HepG2 (cell line): Measurements from ENCODE around the gene GSK3A. TPM values are rescaled to one million over a fixed set of nuclear protein-coding genes. Genes with fewer than 3 reads are reported as not detected.
"Not testable (repeated sequence)": the region's sequence is repeated elsewhere in the genome, so short reads cannot be mapped to it uniquely, and the experiment has no call there.

Source experiments
- ATAC-seq: fragments of 200-7000 bp; cut with Tn5 transposase; 3 replicates; pipeline ENCODE4 v1.9.1; 2020; ENCODE audit warnings: mild to moderate bottlenecking, moderate library complexity
- BruUV-seq: library from RNA; stranded (reverse); fragments of 400-500 nt; replicated peaks from 2 replicates; lab custom pipeline; 2021; lab: Mats Ljungman, UMichigan
- CTCF ChIA-PET: fragments of 300-600 bp; formaldehyde crosslinking; extraction: SDS; loops from one replicate; lab custom pipeline; 2021; ENCODE audit warnings: low total read pairs, inconsistent platforms, low intra/inter-chr PET ratio; lab: Yijun Ruan, JAX
- POLR2A ChIA-PET: fragments of 350-600 bp; sonication (Branson Sonifier 250); formaldehyde crosslinking; loops from one replicate; lab custom pipeline; 2020; ENCODE audit warnings: antibody characterized with exemption, inconsistent platforms; lab: Yijun Ruan, JAX
- DNase-seq: peaks from one replicate; pipeline ENCODE4 v3.0.0-alpha.2; 2015; ENCODE audit warnings: low spot score
- FAIRE-seq: peaks from 3 replicates; lab custom pipeline; 2011; peaks lifted over from hg19 to GRCh38; lab: Jason Lieb, UNC
- H2AFZ ChIP-seq: one replicate; pipeline ENCODE4 v1.6.1; 2011; ENCODE audit warnings: low read length, inconsistent platforms
- H3K27ac ChIP-seq: fragments of 300-600 bp; 3 replicates; pipeline ENCODE4 v1.8.0; 2011; ENCODE audit warnings: mixed run types, mild to moderate bottlenecking, mixed read lengths, low read length, inconsistent platforms; ENCODE audit not compliant: insufficient read depth; ENCODE audit errors: extremely low read length
- H3K27me3 ChIP-seq, 2 experiments: fragments of 200-600 bp in 1 of 2; 2 replicates in 1 of 2; 3 replicates in 1 of 2; pipeline versions ENCODE4 v1.6.0 to v1.8.0; 2011; ENCODE audit warnings: low read length in 2 of 2, mild to moderate bottlenecking in 2 of 2, moderate library complexity in 2 of 2, inconsistent platforms in 1 of 2; ENCODE audit not compliant: insufficient read depth in 2 of 2, control insufficient read depth in 1 of 2
- H3K36me3 ChIP-seq, 2 experiments: fragments of 200-600 bp in 1 of 2; replicated peaks in 1 of 2; 2 replicates in 1 of 2; 3 replicates in 1 of 2; pipeline versions ENCODE4 v1.5.1 to v1.8.0; 2011; ENCODE audit warnings: low read length in 2 of 2, inconsistent platforms in 1 of 2; ENCODE audit not compliant: insufficient read depth in 2 of 2, control insufficient read depth in 1 of 2
- H3K4me1 ChIP-seq: 2 replicates; pipeline ENCODE4 v1.5.1; 2012; ENCODE audit warnings: low read length, inconsistent platforms; ENCODE audit not compliant: insufficient read depth
- H3K4me2 ChIP-seq: 2 replicates; pipeline ENCODE4 v1.6.0; 2011; ENCODE audit warnings: low read depth, low read length, inconsistent platforms
- H3K4me3 ChIP-seq, 3 experiments: fragments of 200-600 bp in 1 of 3; sonication (generic), shearing (Covaris generic) in 1 of 3; replicated peaks in 1 of 3; 2 replicates each; pipeline ENCODE4 v1.5.1; 2011 to 2016; ENCODE audit warnings: low read length in 3 of 3, inconsistent platforms in 2 of 3, low read depth in 2 of 3, mild to moderate bottlenecking in 2 of 3, control low read depth in 1 of 3, mixed read lengths in 1 of 3; ENCODE audit not compliant: insufficient read depth in 1 of 3
- H3K79me2 ChIP-seq: one replicate; pipeline ENCODE4 v1.6.1; 2011; ENCODE audit warnings: low read length, inconsistent platforms; ENCODE audit not compliant: insufficient read depth
- H3K9ac ChIP-seq: 2 replicates; pipeline ENCODE4 v1.6.0; 2011; ENCODE audit warnings: mild to moderate bottlenecking, low read depth, low read length, inconsistent platforms; ENCODE audit not compliant: insufficient read depth
- H3K9me3 ChIP-seq: 2 replicates; pipeline ENCODE4 v1.5.1; 2012; ENCODE audit warnings: mild to moderate bottlenecking, low read length
- H4K20me1 ChIP-seq: 2 replicates; pipeline ENCODE4 v1.6.0; 2011; ENCODE audit warnings: inconsistent platforms, mild to moderate bottlenecking, low read length, moderate library complexity; ENCODE audit not compliant: insufficient read depth
- GATAD1 ChIP-seq: IDR thresholded peaks from 2 replicates; pipeline ENCODE4 v1.6.1; 2016; ENCODE audit warnings: missing genetic modification reagents, missing compliant biosample characterization
- ZNF121 ChIP-seq: sonication (generic); formaldehyde crosslinking; IDR thresholded peaks from 2 replicates; pipeline ENCODE4 v1.5.0; 2020; ENCODE audit warnings: mild to moderate bottlenecking, missing genetic modification reagents
- ZNF282 ChIP-seq: fragments of 450-650 bp; IDR thresholded peaks from 2 replicates; pipeline ENCODE4 v1.6.1; 2018; ENCODE audit not compliant: partially characterized antibody
- ZNF460 ChIP-seq: sonication (generic); formaldehyde crosslinking; IDR thresholded peaks from 2 replicates; pipeline ENCODE4 v1.5.1; 2020; ENCODE audit warnings: missing genetic modification reagents, mild to moderate bottlenecking, borderline replicate concordance
- WGBS: methylation state at CpG from one replicate; pipeline ENCODE4 v1.1.6; 2017; ENCODE audit warnings: low lambda C conversion rate; 5-methylcytosine and 5-hydroxymethylcytosine counted together
- in situ Hi-C: cut with HindIII; loops from 2 replicates; pipeline ENCODE4 v1.10.0; 2017; ENCODE audit warnings: low pct_unique_long_range_greater_than_20kb; ENCODE audit not compliant: extremely low pct_ligation_motif_present
- intact Hi-C: fragments of 100-400 bp; cut with micrococcal nuclease; formaldehyde crosslinking; loops from one replicate; pipeline ENCODE4 v1.10.0; 2022; ENCODE audit not compliant: unreplicated experiment
- polyA plus RNA-seq, 8 experiments: library from polyadenylated mRNA; depleted of rRNA in 3 of 8; stranded (reverse) in 7 of 8; unstranded in 1 of 8; fragments of >200 nt; fragmentation: Illumina TruSeq in 4 of 8; extraction: Trizol in 4 of 8; gene quantifications; 2 replicates each; pipeline versions ENCODE4 v1.2.1 to v1.2.3, GENCODE V29; 2011 to 2016; ENCODE audit warnings: low read depth in 4 of 8, missing spikeins in 1 of 8, mixed read lengths in 1 of 8; ENCODE audit not compliant: insufficient read depth in 1 of 8
- total RNA-seq, 5 experiments: library from RNA; depleted of rRNA; stranded (reverse); fragments of >200 nt; fragmentation: Illumina TruSeq; extraction: Trizol; gene quantifications; 2 replicates each; pipeline ENCODE4 v1.2.3, GENCODE V29; 2016; ENCODE audit warnings: low read depth in 1 of 5
- TF ChIP-seq, protein P1 (sequence below): IDR thresholded peaks from 2 replicates; pipeline ENCODE4 v1.4.0; 2020; ENCODE audit warnings: mild to moderate bottlenecking, missing genetic modification reagents
- TF ChIP-seq, protein P2 (sequence below): sonication (generic); formaldehyde crosslinking; IDR thresholded peaks from 2 replicates; pipeline ENCODE4 v1.4.0; 2020; ENCODE audit warnings: missing genetic modification reagents

Gene GSK3A
- total and polyA plus RNA-seq, 2 of the 13 experiments (the other 11 are each of a cell fraction or from before 2014, with no cell fraction given): 16.9 to 52.5 TPM

- POLR2A ChIA-PET: interaction anchor here (1.3 kb wide), 1 partner anchor 22 kb away, joined by 3 read pairs; no protein-coding TSS in a partner anchor
- H3K4me2 ChIP-seq, H3K27me3 ChIP-seq, H3K9me3 ChIP-seq, H3K4me3 ChIP-seq, BruUV-seq, H3K36me3 ChIP-seq, DNase-seq, H3K27ac ChIP-seq, in situ Hi-C loops, ATAC-seq, H4K20me1 ChIP-seq, FAIRE-seq, CTCF ChIA-PET, H3K9ac ChIP-seq, H2AFZ ChIP-seq, intact Hi-C loops: not testable (repeated sequence)
- Histone ChIP-seq H3K4me1 (peaks cover 40% of the 10 kb centered on the region), H3K79me2 (peaks cover 14% of the 10 kb centered on the region)
- TF ChIP-seq ZNF121 (CRISPR knock-in tag) (0 out of 2 replicates have a peak, but pooled peaks have one; percentile 29), ZNF460 (peak; percentile 56)
- WGBS: 70% methylated on average over 3 of the region's 3 CpGs
Measured at GRCh38 chr19:42257842-42258241, 15.4 kb upstream of the GSK3A start.

DNA sequence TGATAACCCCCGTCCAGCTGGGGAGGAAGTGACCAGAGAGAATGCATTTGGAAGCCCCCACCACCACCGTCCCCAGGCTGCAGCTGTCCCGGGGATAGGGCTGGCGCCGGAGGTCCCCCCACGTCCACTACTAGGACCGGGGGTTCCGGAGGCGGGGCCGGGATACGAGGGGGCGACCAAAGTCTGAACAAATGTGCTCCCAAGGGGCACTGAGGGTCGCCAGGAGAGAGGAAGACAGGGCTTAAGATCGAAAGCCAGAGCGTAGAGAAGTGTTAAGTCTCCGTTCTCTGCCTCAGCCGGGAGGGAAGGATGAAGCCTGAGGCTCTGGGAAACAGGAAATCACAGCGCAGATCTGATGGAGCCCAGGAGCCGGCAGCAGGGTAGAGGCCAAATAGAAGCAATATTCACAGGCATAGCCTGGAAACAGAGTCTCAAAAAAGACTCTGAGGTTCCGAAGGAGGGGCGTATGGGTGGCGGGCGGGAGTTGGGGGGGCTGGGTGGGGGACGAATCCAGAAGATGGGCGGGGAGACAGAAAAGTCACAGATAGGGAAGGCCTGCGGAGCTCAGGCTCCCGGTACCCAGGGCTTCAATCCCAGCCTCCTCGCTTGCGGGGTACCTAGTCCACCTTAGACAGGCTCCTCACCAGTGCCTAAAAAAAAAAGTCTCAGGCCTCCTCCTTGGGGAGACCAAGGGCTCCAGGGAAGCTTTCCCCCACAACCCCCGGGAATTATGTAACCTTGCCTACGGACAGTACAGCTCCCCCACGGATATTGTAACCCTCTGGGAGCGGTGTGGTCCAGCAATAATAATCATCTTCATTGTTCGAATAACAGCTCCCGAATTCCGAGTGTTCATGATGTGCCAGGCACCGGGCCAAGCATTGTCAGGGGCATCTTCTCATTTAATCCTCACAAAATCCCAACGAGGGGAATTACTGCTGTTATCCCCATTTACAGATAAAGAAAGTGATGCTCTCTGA is 13.7 kb upstream of the GSK3A start:
- DNase-seq: no peak
- H3K36me3 ChIP-seq: peaks cover 0 to 6% of the 10 kb centered on the region in 2 experiments; a peak in 1 of 5 replicates
- intact Hi-C loops: loop anchor here (1.0 kb wide), 1 partner anchor 12 kb away; no protein-coding TSS in a partner anchor
- no TSS peak for BruUV-seq
- H3K4me3 ChIP-seq: peak overlapping the region; percentile 64 to 99 (median 94)
- peak overlapping the region; percentile 59; the same call in 1 of the 2 replicates for H3K9ac ChIP-seq
- peaks cover 55% of the 10 kb centered on the region for H3K4me1 ChIP-seq
- H3K4me2 ChIP-seq: peak overlapping the region; percentile 93
- peak overlapping the region; percentile 15 for H2AFZ ChIP-seq
- H3K27ac ChIP-seq: peak overlapping the region; percentile 51
- H4K20me1 ChIP-seq: peaks cover 21% of the 10 kb centered on the region
- ATAC-seq: peak; percentile 29
- no peak for FAIRE-seq
- in situ Hi-C loops: no loop called here
- H3K79me2 ChIP-seq: peaks cover 30% of the 10 kb centered on the region
- ChIA-PET CTCF (interaction anchor here (1.0 kb wide), 1 partner anchor 34 kb away, joined by 3 read pairs; no protein-coding TSS in a partner anchor), POLR2A (interaction anchor here (0.6 to 2.5 kb wide), 6 partner anchors 9 to 39 kb away, joined by 3 to 14 read pairs (median 12); partner anchors contain the start of gene GSK3A)
- WGBS: 2% methylated on average over 23 of the region's 38 CpGs
- no peaks in the 10 kb centered on the region; a peak in 1 of 5 replicates for H3K27me3 ChIP-seq
- H3K9me3 ChIP-seq: no peaks in the 10 kb centered on the region
- TF ChIP-seq, protein P1, sequence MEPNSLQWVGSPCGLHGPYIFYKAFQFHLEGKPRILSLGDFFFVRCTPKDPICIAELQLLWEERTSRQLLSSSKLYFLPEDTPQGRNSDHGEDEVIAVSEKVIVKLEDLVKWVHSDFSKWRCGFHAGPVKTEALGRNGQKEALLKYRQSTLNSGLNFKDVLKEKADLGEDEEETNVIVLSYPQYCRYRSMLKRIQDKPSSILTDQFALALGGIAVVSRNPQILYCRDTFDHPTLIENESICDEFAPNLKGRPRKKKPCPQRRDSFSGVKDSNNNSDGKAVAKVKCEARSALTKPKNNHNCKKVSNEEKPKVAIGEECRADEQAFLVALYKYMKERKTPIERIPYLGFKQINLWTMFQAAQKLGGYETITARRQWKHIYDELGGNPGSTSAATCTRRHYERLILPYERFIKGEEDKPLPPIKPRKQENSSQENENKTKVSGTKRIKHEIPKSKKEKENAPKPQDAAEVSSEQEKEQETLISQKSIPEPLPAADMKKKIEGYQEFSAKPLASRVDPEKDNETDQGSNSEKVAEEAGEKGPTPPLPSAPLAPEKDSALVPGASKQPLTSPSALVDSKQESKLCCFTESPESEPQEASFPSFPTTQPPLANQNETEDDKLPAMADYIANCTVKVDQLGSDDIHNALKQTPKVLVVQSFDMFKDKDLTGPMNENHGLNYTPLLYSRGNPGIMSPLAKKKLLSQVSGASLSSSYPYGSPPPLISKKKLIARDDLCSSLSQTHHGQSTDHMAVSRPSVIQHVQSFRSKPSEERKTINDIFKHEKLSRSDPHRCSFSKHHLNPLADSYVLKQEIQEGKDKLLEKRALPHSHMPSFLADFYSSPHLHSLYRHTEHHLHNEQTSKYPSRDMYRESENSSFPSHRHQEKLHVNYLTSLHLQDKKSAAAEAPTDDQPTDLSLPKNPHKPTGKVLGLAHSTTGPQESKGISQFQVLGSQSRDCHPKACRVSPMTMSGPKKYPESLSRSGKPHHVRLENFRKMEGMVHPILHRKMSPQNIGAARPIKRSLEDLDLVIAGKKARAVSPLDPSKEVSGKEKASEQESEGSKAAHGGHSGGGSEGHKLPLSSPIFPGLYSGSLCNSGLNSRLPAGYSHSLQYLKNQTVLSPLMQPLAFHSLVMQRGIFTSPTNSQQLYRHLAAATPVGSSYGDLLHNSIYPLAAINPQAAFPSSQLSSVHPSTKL (CRISPR knock-in tag): no peak; the same call in 1 of the 2 replicates
- TF ChIP-seq, protein P2, sequence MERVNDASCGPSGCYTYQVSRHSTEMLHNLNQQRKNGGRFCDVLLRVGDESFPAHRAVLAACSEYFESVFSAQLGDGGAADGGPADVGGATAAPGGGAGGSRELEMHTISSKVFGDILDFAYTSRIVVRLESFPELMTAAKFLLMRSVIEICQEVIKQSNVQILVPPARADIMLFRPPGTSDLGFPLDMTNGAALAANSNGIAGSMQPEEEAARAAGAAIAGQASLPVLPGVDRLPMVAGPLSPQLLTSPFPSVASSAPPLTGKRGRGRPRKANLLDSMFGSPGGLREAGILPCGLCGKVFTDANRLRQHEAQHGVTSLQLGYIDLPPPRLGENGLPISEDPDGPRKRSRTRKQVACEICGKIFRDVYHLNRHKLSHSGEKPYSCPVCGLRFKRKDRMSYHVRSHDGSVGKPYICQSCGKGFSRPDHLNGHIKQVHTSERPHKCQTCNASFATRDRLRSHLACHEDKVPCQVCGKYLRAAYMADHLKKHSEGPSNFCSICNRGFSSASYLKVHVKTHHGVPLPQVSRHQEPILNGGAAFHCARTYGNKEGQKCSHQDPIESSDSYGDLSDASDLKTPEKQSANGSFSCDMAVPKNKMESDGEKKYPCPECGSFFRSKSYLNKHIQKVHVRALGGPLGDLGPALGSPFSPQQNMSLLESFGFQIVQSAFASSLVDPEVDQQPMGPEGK (CRISPR knock-in tag): peak; percentile 72
- TF ChIP-seq GATAD1 (CRISPR knock-in tag) (0 out of 2 replicates have a peak, but pooled peaks have one; percentile 20), ZNF282 (no peak)
